CD4-positive, alpha-beta T cell treated with Interleukin-4 for 1 hour (primary cell): ENCODE results near the gene KRT17.

Experiments
- DNase-seq, 2 donors: peaks; one replicate each; pipeline ENCODE4 v3.0.0-alpha.2; 2020 to 2022

The KRT17 gene

DNA sequence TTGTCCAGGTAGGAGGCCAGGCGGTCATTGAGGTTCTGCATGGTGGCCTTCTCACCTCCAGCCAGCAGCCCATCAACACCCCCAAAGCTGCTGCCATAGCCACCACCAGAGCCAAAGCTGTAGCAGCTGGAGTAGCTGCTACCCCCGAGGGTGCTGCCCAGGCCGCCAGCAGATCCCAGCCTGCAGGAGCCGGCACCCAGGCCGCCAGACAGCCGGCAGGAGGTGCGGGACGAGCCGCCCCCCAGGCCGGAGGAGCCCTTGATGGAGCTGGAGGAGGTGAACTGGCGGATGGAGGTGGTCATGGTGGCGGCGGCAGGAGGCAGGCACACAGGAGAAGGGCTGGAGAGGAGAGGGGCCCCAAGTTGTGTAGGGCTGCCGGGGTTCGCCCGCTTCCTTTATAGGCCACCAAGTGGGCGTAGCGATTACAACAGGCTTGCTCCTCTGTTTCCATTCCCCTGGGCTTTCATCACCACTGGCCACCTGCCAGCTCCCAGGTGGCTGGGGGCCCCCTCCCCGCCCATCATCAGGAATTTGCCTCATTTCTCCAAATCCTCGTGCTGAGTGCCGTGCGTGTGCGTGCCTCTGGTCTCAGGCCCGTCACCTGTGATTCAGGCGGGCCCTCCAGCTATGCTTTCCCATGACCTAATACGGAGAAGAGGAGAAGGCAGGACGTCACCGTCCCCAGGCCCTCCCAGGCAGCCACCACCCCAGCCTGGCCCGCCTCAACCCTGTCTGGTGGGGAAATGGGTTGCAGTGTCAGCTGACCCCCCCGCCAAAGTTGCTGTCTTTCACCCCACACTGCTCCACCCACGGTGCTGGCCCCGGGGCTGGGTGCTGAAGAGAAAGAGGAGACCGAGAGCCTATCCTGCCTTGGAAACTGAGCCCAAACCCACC, at the start of gene KRT17:
KRT17 (minus strand) TSS at position 368 of the 894 bp plus-strand sequence; CDS start at position 302, 66 bp downstream.
- no peak for DNase-seq

DNA sequence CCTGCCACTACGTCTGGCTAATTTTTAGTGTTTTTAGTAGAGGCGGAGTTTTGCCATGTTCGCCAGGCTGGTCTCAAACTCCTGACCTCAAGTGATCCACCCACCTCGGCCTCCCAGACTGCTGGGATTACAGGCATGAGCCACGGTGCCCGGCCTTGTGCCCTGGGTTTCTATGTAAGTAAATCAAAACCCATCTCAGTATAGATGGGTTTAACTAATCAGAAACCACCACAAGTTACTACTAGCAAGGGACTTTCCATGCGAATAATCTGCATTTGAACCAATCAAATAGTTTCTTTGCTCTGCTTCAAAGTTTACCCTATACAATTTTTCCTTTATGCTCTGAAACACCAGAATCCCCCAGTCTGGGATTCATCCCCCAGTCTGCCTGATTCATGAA, 47.8 kb upstream of the KRT17 start:
- no peak for DNase-seq

DNA sequence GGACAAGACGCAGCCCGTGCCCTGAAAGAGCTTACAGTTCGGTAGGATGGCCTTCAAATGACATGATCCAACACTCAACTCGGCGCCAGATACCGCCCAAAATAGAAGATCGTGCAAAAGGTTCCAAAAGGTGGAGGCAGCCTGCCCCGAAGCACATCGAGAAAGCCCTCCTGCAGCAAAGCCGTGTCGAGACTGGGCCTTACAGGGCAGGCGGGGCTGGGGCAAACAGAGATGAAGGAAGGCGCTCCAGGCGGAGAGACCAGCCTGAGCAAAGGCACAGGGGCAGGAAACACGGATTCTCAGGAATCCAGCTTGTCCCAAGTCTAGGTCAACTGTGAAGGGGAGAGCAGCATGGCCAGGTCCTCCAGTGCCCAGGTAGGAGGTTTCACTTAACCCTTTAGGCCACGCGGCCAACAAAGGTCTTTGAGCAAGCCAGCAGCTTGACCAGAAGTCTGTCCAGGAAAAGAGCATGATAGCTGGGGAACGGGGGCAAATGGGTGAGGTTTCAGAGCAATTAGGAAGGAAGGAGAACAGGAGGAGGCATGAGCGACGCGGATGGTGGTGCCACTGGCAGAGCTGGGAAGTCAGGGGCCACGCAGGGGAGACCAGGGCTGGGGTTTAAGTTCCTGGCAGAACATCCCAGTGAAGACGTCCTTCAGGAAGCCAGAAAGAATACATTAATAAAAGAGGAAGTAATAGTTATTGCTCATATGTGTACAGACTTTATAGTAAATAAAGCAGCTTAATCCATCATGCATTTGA, 43.1 kb upstream of the KRT17 start:
- no peak for DNase-seq

DNA sequence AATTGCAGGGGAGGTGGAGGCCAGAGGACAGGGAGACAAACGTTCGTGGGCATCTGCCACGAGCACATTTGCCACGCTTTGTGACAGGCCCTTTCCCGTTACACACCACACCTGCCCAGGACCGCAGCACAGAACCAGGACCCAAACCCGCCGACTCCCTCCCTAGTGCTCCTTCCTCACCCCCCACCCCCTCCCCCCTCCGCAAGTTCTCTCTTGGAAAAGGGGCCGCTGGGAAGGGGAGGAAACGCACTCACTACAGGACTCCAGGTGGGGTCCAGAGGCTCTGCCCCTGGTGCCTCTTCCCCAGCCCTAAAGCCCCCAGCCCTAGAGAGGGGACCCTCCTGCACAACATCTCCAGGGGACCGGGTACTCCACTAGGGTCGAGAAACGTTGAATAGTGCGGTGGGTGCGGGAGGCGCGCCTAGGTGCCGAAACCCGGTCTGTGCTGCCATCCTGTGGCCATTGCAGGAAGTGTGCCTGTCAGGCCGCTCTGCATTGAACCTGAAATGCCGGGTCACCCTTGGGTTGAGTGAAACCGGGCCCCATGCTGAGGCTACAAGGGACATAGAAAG, 42.4 kb upstream of the KRT17 start:
- peak; percentile 91 for DNase-seq

DNA sequence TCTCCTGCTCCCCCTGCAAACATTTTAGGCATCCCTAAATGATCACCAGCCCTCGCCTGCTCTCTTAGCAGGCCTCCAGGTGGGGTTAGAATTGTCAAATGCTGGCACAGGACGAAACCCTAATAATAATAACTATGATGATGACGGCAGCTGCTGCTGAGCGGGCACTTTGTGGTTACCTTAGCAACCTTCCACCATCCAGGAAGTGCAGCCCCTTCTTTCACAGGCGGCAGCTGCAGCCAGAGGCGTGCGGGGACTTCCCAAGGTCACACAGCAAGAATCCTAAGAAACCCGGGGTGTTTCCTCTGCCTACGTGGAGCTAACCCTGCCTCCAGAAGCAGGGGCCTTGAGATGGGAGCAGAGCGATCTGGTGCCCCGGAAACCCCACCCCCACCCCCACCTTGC, 41.9 kb upstream of the KRT17 start:
- DNase-seq, result peak; percentile 94 to 95

DNA sequence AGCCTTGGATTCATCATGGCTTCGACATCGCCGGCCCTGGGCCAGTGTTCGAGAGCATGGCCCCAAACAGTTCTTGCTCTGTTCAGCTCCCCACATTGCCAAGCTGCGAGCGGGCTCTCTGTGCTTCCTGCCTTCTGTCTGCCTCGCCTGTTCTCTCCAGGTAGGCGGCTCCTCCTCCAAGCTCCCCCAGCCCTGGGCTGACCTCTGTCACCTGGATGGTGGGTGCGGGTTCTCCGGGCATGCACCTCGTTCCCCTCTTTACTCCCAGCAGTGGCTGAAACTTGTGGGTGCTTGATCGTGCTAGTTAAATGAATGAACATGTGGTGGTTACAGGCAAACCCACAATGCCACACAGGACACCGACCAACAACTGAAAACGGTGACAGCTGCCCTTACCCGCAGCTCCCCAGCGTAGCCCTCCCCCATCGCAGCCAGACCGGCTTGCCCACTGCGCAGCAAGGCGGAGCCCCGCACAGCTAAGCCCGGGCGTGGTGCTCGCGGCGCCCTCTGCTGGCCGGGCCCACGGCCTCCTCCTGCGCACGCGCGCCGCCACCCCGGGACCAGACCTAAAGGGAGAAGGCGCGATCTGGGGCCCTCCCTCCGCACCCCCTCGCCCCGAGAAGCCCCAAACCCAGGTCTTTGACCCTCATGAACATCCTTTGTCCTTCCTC, 41.3 kb upstream of the KRT17 start:
- peak; percentile 90 to 91 for DNase-seq

DNA sequence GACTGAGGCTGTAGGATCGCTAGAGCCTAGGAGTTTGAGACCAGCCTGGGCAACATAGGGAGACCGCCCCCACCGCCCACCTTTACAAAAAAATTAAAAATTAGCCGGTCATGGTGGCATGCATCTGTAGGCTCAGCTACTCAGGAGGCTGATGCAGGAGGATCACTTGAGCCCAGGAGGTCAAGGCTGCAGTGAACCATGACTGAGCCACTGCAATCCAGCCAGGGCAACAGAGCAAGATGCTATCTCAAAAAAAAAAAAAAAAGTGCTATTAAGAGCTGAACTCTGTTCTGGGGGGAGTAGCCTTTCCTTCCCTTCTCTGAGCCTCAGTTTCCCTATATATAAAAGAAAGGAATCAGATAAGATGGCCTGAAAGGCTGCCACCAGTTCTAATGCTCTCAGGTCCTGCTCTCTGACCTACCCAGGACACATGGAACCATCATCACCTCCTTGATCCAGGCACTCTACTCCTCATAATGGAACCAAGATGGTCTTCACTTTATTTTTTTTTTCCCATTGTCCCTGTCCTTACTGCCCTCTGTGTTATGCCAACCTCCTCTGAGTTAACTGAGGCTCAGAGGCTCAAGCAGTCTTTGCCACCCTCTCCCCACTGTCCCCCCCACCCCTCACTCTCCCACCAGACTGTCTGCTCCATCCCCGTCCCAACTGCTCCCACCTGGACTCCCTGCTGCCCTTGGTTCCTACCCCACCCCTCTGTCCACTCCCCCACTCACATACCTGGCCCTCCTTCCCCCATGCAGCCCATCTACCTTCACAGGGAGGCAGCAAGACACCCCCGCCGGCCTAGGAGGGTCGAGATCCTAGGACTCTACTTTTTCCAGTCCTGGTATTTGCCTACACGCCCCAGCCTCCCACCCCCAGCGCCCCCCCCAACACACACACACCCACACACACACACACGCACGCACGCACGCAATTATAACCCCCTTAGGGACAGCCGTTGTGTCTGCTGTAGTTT, 40.5 kb upstream of the KRT17 start:
- DNase-seq, result no peak

DNA sequence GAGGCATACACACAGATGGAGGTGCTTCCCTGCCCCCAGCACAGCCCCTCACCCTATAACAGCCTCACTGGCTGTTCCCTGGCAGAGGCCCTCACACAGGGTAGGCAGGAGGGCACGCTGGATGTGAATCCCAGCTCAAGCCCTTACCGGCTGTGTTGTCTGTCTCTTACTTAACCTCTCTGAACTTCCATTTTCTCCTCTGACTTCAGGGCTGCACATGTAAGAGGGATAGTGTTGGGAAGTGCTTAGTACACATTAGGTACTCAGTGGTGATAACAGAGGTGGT, 39.7 kb upstream of the KRT17 start:
- no peak for DNase-seq

DNA sequence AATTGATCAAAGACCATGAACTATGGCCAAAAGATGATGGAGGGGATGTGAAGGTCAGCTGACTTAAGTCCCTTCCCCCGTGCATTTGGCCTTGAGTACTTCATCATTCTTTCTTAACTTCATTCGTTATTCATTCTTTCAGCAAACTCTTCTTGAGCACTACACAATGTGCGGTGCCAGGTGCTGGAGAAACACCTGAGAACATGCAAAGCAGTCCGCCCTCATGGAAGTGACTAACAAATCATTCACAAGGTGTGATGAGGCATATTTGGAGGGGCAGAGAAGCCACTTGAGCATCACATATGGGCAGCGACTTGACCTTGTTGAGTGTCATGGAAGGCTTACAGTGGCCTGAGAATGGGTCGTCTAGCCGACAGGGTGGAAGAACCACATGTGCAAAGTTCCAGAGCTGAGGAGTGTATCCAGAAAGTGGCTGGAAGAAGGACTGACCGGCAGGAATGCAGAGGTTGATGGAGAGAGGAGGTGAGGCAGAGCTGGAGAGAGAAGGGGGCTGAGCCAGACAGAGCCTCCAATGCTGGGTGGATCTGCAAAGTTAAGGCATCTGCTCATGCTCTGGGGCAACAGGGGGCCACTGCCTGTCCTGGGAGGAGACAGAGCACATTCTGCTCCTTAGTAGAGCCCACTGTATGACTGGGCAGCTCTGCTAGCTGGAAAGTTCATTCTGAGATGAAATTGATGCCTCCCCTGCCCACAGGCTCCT, 39.2 kb upstream of the KRT17 start:
- no peak for DNase-seq

DNA sequence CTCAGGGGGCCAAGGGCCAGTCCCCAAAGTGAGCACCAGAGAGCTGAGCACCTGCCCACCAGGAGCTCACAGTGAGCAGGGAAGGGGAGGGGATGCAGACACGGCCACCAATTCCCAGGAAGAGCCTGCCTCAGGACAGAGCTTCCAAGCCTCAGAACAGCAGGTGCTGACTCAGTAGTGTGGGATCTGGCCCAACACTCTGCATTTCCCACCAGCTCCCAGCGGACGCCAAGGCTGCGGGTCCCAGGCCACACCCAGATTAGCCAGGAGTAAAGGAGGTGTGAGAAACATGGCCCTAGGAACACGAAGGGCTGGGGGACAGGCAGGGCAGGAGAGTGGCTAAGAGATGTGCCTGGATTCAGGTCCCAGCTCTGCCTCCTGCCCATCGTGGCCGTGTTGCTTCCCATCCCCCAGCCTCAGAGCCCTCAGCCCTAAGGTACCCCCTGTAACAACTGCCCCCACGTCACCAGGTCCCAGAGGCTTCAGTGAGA, 35.9 kb upstream of the KRT17 start:
- DNase-seq, result no peak

DNA sequence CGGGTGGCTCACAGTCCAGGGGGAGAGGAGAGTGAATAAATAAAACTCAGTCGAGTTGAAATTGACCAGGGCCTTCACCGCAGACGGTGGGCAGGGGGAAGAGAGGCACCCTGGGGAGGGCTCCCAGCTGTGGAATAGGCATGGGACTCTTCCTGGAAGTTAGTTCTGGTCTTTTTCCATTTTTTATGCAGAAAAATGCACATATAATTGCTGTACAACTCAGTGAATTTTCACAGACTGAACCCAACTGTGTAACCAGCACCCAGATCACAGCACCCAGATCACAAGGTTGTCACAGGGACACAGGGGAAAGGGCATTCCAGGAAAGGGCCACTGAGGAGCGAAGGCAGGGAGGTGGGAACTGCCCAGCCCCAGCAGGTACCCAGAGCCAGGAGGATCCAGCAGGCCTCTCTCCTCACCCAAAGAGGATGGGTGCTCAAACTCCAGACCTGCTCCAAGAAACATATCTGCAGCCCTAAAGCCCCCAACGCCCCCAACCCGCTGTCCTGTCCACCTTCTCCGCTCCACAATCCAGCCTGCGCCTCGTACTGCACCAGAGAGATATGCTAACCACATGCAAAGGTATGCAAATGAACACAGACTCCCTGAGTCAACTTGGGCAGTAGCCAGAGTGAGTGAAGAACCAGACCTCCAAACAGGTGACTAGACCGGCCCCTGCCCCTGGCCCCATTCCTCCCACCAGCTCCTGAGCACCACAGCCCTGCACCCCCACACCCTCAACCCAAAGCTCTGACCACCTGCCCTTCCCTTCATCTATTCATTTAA, 35.2 kb upstream of the KRT17 start:
- no peak for DNase-seq

DNA sequence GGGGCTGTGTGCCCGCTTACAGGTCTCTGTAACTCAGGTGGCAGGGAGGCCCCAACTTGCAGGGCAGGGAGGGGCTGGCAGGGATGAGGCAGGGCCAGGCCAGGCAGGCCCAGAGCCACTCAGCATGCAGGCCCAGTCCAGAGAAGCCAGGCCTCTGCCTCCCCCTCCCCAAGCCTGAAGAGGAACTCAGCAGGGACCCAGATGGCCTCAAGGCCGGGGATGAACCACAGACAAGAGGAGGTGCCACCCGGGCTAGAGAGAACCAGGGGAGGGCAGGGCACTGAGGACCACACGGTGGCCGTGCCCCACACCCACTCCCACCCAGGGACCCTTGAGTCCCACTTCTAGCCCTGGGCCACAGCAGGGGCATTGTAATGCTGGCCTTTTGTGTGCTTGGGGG, 34.5 kb upstream of the KRT17 start:
- no peak for DNase-seq

DNA sequence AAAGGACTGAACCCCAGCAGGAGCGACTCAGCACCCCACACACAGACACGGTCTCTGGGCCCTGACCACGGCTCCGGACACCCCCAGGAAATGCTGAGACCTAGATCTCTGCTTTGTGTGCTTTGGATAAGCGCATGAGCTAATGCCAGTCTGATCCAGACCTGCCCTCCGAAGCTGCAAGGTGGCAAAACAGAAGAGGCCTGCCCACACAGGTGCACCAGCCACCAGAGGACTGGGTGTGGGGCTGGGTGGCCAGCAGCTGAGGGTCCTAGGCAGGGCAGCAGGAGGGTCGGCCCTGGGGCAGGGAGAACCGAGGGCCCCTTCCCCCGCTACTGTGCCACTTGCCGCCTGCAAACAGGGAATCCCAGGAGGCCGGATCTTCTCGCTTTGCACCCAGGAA, 33.6 kb upstream of the KRT17 start:
- no peak for DNase-seq

DNA sequence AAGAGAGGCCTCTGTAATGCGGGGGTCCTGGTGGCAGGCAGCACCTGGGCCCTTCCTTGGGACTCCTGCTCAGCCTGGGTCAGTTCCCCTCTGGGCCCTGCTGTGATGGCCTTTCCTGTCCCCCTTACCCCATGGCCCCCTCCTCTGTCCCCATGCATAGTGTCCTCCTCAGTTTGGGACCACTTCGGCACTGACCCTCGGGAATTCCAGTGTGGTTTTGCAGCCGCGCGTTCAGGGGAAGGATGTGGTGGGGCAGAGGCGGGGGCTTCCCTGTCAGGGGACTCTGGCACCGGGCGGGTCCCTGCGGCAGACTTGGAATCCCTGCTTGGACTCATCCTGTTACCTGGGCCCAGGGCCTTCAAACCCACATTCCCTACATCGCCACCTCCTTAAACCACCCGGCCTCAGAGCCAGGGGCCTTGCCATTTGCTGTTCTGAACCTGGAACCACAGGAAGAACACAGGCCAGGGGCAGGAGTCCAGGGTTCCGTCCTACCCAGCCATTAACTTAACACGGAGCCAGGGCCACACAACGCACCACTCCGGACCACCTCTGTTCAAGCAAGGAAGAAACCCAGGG, 32.9 kb upstream of the KRT17 start:
- DNase-seq, result no peak

DNA sequence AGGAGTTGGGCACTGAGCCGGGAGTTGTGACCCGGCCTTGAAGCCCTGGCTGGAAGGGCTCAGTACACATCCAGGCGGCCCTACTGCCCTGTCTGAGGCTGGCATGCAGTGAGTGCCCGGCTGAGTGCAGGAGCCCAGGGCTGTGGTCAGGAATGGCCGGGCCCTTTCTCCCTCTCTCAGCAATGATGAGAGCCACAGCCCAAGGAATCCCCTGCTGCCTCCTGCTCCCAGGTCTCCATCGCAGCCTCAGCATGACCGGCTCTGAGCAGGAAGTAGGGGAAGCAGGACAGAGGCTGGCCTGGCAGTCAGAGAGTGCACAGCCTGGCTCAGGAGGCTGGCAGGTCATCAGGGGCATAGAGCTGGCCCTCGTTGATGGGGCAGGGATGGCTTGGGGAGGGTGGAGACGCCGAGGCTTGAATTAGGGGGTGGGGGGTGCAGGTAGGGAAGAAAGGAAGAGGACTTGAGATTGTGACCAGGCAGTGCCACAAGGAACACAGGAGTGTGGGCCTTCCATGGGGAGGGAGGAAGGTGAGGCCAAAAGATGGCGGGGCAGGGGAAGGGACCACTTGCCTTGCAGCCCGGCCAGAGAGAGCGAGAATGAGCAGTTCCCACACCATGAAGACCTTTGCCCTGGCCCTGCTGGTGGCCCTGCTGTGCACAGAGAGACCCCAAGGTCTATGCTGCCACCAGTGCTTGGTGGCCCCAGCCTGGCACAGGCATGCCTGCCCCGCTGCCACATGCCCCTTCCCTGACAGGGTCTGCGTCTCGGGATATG, 32.1 kb upstream of the KRT17 start:
- no peak for DNase-seq

DNA sequence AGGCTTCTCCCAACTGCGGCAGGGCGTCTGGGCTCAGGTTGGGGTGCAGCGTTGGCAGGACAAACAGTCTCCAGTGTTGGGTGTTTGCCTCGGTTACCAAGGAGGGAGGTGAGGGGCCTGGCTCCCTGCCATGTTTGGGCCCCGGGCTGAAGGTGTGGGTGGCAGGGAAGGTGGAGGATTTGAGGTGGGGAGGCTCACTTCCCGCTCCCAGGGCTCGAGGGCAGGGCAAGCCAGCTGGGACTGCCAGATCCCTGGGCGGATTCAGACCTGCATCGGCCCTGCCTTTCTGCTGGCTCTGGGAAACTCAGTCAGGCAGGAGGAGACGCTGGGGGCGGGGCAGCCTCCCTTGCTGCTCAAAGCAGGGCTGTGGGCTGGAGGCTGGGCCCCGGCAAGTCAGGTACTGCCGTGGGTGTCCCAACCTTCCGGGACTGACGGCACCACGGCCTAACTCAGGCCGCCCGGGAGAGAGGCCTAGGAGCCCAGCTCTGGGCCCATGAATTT, 31.3 kb upstream of the KRT17 start:
- no peak for DNase-seq

DNA sequence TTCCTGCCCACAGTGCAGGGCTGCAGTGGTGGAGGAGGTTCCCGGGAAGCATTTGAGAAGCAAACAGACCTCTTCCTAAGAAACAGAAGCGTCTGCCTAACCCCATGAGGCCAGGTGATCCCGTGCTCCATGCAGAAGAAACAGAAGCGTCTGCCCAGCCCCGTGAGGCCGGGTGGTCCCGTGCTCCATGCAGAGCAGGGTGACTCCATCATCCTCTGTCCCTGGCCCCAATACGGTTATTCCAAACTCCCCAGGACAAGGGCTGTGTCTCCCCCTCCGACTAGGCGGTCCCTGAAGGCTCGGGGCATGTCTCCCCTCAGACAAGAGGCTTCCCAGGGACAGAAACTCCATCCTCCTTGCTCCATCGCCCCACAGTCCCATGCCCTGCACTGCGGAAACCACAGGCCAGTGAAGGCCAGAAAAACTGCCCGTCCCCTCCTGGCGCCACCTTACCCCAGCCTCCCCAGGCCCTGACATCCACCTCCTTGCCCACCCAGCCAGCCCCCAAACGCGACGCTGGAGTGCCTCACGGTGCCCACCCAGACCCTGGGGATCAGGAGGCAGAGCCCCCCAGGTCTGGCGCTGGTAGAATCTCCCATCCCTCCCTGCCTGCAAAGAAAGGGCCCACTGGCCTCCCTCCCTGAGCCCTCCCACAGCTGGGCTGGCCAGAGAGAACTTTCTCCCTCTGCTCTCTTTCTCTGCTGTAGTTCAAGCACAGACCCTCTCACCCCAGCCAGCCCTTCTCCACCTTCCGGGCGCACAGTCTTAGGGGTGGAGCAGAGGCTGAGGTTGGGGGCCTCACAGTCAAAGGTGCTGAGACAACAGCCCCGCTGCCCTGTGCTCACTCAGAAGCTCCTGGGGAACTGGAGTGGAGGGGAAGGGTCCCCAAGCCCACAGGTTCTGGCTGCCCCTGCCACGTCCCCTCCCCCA, 30.6 kb upstream of the KRT17 start:
- DNase-seq, result no peak
